Aorta (tissue), 5 donors: ENCODE measurements around the gene LY9. TPM values are rescaled to one million over a fixed set of nuclear protein-coding genes. Genes with fewer than 3 reads are reported as not detected.

ENCODE experiments used
- ATAC-seq: fragments of 200-7000 bp; cut with Tn5 transposase; one replicate; pipeline ENCODE4 v1.9.1; 2022; ENCODE audit warnings: moderate library complexity; ENCODE audit not compliant: low FRiP score
- DNase-seq, 2 donors: peaks; one replicate each; pipeline ENCODE4 v3.0.0-alpha.2; 2020
- H3K27ac ChIP-seq, 2 donors: one replicate each; pipeline ENCODE4 v1.5.1; 2013; ENCODE audit warnings: low read length in 2 of 2, mild to moderate bottlenecking in 2 of 2, moderate library complexity in 2 of 2, control low read depth in 1 of 2, inconsistent platforms in 1 of 2, low read depth in 1 of 2
- H3K27me3 ChIP-seq, 2 donors: one replicate each; pipeline ENCODE4 v1.6.1; 2013; ENCODE audit warnings: control low read depth in 1 of 2, low read length in 1 of 2, mild to moderate bottlenecking in 1 of 2, moderate library complexity in 1 of 2; ENCODE audit not compliant: insufficient read depth in 2 of 2, control insufficient read depth in 1 of 2
- H3K36me3 ChIP-seq, 2 donors: one replicate each; pipeline ENCODE4 v1.6.1; 2013; ENCODE audit warnings: control low read depth in 1 of 2, low read length in 1 of 2, mild to moderate bottlenecking in 1 of 2; ENCODE audit not compliant: insufficient read depth in 2 of 2, control insufficient read depth in 1 of 2
- H3K4me1 ChIP-seq, 2 donors: one replicate each; pipeline ENCODE4 v1.6.1; 2013; ENCODE audit warnings: low read length in 2 of 2, control low read depth in 1 of 2, mild to moderate bottlenecking in 1 of 2, moderate library complexity in 1 of 2; ENCODE audit not compliant: insufficient read depth in 2 of 2, control insufficient read depth in 1 of 2
- H3K4me3 ChIP-seq, 2 donors: one replicate each; pipeline ENCODE4 v1.5.1; 2013; ENCODE audit warnings: low read length in 2 of 2, control low read depth in 1 of 2, mild to moderate bottlenecking in 1 of 2
- H3K9me3 ChIP-seq: one replicate; pipeline ENCODE4 v1.6.1; 2013; ENCODE audit warnings: mild to moderate bottlenecking, low read length; ENCODE audit not compliant: control insufficient read depth
- WGBS, 2 donors: extraction: QIAGEN DNeasy Blood & Tissue Kit; methylation state at CpG; one replicate each; pipeline ENCODE4 v1.1.7; 2013; 5-methylcytosine and 5-hydroxymethylcytosine counted together
- intact Hi-C, 2 donors: fragments of 100-400 bp; cut with DNase I; formaldehyde crosslinking; loops; one replicate each; pipeline versions ENCODE4 v1.14.2 to v1.15.0; 2022
- polyA plus RNA-seq, 2 donors: library from polyadenylated mRNA; stranded (reverse); fragments of 200-250 nt; gene quantifications; one replicate each; pipeline ENCODE4 v1.2.3, GENCODE V29; 2013
- total RNA-seq, 2 donors: library from RNA; stranded (reverse); fragmentation: NEBNext Ultra II Directional; extraction: Animal tissue kit (Norgen Biotek cat#: 25700); gene quantifications; one replicate each; pipeline ENCODE4 v1.2.1, GENCODE V29; 2021
- donor health status: healthy with polysubstance abuse.
- donor health status: Bipolar disorder and iron deficiency.
- donor health status: DM: no; HTN: no; CAD: no.
- donor health status: DM: no; HTN: no; CAD: no.
- donor health status: DM: yes; HTN: yes; CAD: no.

Gene LY9
- total and polyA plus RNA-seq, 4 donors = 0.10 to 2.0 (median 0.97) TPM

- Histone ChIP-seq H3K27ac (no peak overlapping the region), H3K36me3 (no peaks in the 10 kb centered on the region), H3K4me1 (no peaks in the 10 kb centered on the region), H3K9me3 (no peaks in the 10 kb centered on the region), H3K4me3 (no peak overlapping the region), H3K27me3 (no peaks in the 10 kb centered on the region)
- ATAC-seq = no peak
- intact Hi-C loops = no loop called here
- 44 to 52% methylated on average over 9 of the region's 9 CpGs for WGBS, 2 donors
- DNase-seq = no peak
Observed at GRCh38 chr1:160818207-160818937, 22.4 kb downstream of the LY9 start.

- ATAC-seq (no peak), DNase-seq (no peak)
- Histone ChIP-seq H3K27me3 (no peaks in the 10 kb centered on the region), H3K4me1 (no peaks in the 10 kb centered on the region), H3K36me3 (no peaks in the 10 kb centered on the region), H3K9me3 (no peaks in the 10 kb centered on the region), H3K4me3 (no peak overlapping the region), H3K27ac (no peak overlapping the region)
- WGBS, 2 donors = 75 to 79% methylated on average over 3 of the region's 3 CpGs
- intact Hi-C loops = no loop called here
Observed at GRCh38 chr1:160819186-160819585, 23.2 kb downstream of the LY9 start.

- Histone ChIP-seq H3K4me3 (no peak overlapping the region), H3K27ac (no peak overlapping the region), H3K9me3 (no peaks in the 10 kb centered on the region), H3K36me3 (no peaks in the 10 kb centered on the region), H3K27me3 (no peaks in the 10 kb centered on the region), H3K4me1 (no peaks in the 10 kb centered on the region)
- intact Hi-C loops = no loop called here
- no peak for DNase-seq
- 81 to 83% methylated on average over 8 of the region's 8 CpGs for WGBS, 2 donors
- no peak for ATAC-seq
Observed at GRCh38 chr1:160821627-160822026, 25.7 kb downstream of the LY9 start.

GRCh38 chr1:160823296-160823695 lies 27.3 kb downstream of the LY9 start:
- Histone ChIP-seq H3K36me3 (no peaks in the 10 kb centered on the region), H3K9me3 (no peaks in the 10 kb centered on the region), H3K27me3 (no peaks in the 10 kb centered on the region), H3K4me3 (no peak overlapping the region), H3K27ac (no peak overlapping the region), H3K4me1 (no peaks in the 10 kb centered on the region)
- no peak for DNase-seq
- intact Hi-C loops = no loop called here
- ATAC-seq = no peak
- 80 to 86% methylated on average over 3 of the region's 3 CpGs for WGBS, 2 donors

GRCh38 chr1:160826546-160826945 lies 30.6 kb downstream of the LY9 start:
- Histone ChIP-seq H3K9me3 (no peaks in the 10 kb centered on the region), H3K27ac (no peak overlapping the region), H3K36me3 (no peaks in the 10 kb centered on the region), H3K4me3 (no peak overlapping the region), H3K27me3 (no peaks in the 10 kb centered on the region), H3K4me1 (no peaks in the 10 kb centered on the region)
- ATAC-seq = no peak
- WGBS, 2 donors = 91 to 93% methylated on average over 1 of the region's 1 CpG
- DNase-seq = no peak
- intact Hi-C loops = no loop called here

GRCh38 chr1:160827418-160827817 lies 31.4 kb downstream of the LY9 start:
- 97 to 98% methylated on average over 2 of the region's 2 CpGs for WGBS, 2 donors
- H3K27ac ChIP-seq = no peak overlapping the region
- ATAC-seq = no peak
- H3K27me3 ChIP-seq = no peaks in the 10 kb centered on the region
- peak in 1 of 2 donors; percentile 65 for DNase-seq
- no peaks in the 10 kb centered on the region for H3K9me3 ChIP-seq
- intact Hi-C loops = no loop called here
- H3K36me3 ChIP-seq = no peaks in the 10 kb centered on the region
- no peaks in the 10 kb centered on the region for H3K4me1 ChIP-seq
- no peak overlapping the region for H3K4me3 ChIP-seq

- Histone ChIP-seq H3K27me3 (no peaks in the 10 kb centered on the region), H3K36me3 (no peaks in the 10 kb centered on the region), H3K4me3 (no peak overlapping the region), H3K27ac (no peak overlapping the region), H3K4me1 (no peaks in the 10 kb centered on the region), H3K9me3 (no peaks in the 10 kb centered on the region)
- intact Hi-C loops = no loop called here
- ATAC-seq = no peak
- no peak for DNase-seq
- WGBS, 2 donors = 93 to 97% methylated on average over 1 of the region's 1 CpG
Observed at GRCh38 chr1:160829766-160830165, 33.8 kb downstream of the LY9 start.

- intact Hi-C loops = no loop called here
- no peaks in the 10 kb centered on the region for H3K4me1 ChIP-seq
- ATAC-seq (no peak), DNase-seq (peak in 1 of 2 donors; percentile 69)
- 70 to 77% methylated on average over 8 of the region's 8 CpGs for WGBS, 2 donors
- H3K36me3 ChIP-seq = no peaks in the 10 kb centered on the region
- no peak overlapping the region for H3K27ac ChIP-seq
- no peaks in the 10 kb centered on the region for H3K27me3 ChIP-seq
- H3K9me3 ChIP-seq = no peaks in the 10 kb centered on the region
- H3K4me3 ChIP-seq = no peak overlapping the region
Observed at GRCh38 chr1:160830321-160831153, 34.6 kb downstream of the LY9 start.
